22Rv1 (cell line): Measurements from ENCODE around the gene ZAR1.

Experiments
- CTCF ChIP-seq: fragments of 450-650 bp; IDR thresholded peaks from 2 replicates; pipeline ENCODE4 v1.5.1; 2017; ENCODE audit warnings: mild to moderate bottlenecking
- ZFX ChIP-seq: fragments of 450-650 bp; IDR thresholded peaks from 2 replicates; pipeline ENCODE4 v1.6.1; 2017; ENCODE audit warnings: antibody characterized with exemption, borderline replicate concordance

DNA sequence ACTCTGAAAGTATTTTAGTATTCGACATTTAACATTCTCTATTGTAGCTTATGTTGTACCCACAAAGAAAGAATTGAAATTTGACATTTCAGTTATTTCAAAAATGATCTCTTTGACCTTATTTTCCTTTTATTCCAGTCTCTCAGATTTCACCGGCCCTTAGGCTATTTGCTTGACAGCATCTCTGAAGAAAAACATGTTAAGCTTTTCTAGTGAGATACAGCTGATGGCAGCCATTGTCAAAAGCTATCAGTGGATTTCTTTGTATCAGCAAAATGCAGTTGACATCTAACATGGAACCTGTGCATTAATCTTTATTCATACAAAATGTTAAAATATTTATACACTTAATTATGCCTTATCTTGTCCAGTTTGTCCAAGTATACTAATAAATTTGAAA, 16.7 kb downstream of the ZAR1 start:
- TF ChIP-seq CTCF (no peak), ZFX (no peak)
